ENCODE data around the gene PICALM. TPM values are rescaled to one million over a fixed set of nuclear protein-coding genes. Genes with fewer than 3 reads are reported as not detected.

PICALM gene
- total and polyA plus RNA-seq, 2 of the 8 experiments (the other 6 are each of a cell fraction or from before 2014, with no cell fraction given): 69.4 to 71.3 TPM

DNA sequence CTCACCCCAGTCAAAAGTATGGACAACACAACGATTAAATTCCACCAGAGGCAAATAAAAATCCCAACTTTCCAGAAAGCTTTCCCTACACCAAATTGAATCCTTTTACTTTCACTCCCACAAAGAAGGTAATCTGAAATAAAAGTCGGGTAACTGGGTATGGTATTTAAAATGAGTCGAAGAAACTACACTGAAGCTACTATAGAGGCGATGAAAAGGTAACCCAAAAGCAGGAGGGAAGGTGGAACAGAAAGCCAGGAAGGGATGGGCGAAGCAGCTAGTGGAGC lies 1.1 kb downstream of the PICALM start:
- WGBS, 2 experiments (ENCODE audit: extremely low coverage in 1 of 2, insufficient coverage in 1 of 2, insufficient read length in 1 of 2, insufficient replicate concordance in 2 of 2, low coverage in 1 of 2, low lambda C conversion rate in 2 of 2, missing lambda C conversion rate in 1 of 2): 0% methylated on average over 4 of the region's 5 CpGs; no CpG with 5 or more reads in 1 of the 2 experiments
- POLR2A ChIA-PET (ENCODE audit: partially characterized antibody): interaction anchor here (0.9 to 1.6 kb wide), 4 partner anchors 14 to 129 kb away, joined by 3 to 7 read pairs (median 4); no protein-coding TSS in a partner anchor
- H4K20me1 ChIP-seq (replicated peaks in 1 of 2; ENCODE audit: control insufficient read depth in 1 of 2, insufficient read depth in 2 of 2, low read length in 2 of 2): peaks cover 1 to 2% of the 10 kb centered on the region in 2 experiments
- no peak overlapping the region for H2BK12ac ChIP-seq (ENCODE audit: low read depth, low read length)
- H3K79me2 ChIP-seq (ENCODE audit: control insufficient read depth in 1 of 2, insufficient read depth in 2 of 2, low read length in 2 of 2): peaks cover 9 to 57% of the 10 kb centered on the region in 2 experiments
- H4K5ac ChIP-seq (ENCODE audit: insufficient read length, low read depth, low read length): no peak overlapping the region
- peaks cover 0 to 9% (median 2%) of the 10 kb centered on the region in 4 experiments; a peak in 6 of 7 replicates for H3K4me1 ChIP-seq (replicated peaks in 1 of 4; ENCODE audit: control insufficient read depth in 3 of 4, insufficient read depth in 4 of 4, low read length in 3 of 4)
- H3K27ac ChIP-seq (ENCODE audit: low read depth, low read length): peak overlapping the region; percentile 54; the same call in 1 of the 2 replicates
- peak overlapping the region; percentile 93 to 97 (median 96) for H3K4me3 ChIP-seq (ENCODE audit: extremely low read depth in 1 of 4, insufficient read depth in 2 of 4, low read depth in 3 of 4, low read length in 4 of 4)
- H2BK5ac ChIP-seq (ENCODE audit: low read depth, low read length): peak overlapping the region; percentile 88
- FAIRE-seq: no peak
- H4K8ac ChIP-seq (ENCODE audit: extremely low read depth, insufficient read depth, low read length): no peak overlapping the region
- H3K23me2 ChIP-seq (ENCODE audit: low read depth, low read length): peaks cover 5% of the 10 kb centered on the region; the same call in 1 of the 2 replicates
- no peak overlapping the region for H3K4ac ChIP-seq (replicated peaks; ENCODE audit: insufficient read length, low read depth, low read length)
- H3K36me3 ChIP-seq (ENCODE audit: control insufficient read depth in 2 of 4, insufficient read depth in 4 of 4, low read length in 3 of 4): no peaks in the 10 kb centered on the region
- H2AFZ ChIP-seq (ENCODE audit: low read length): 0 out of 2 replicates have a peak overlapping the region, but pooled peaks have one; percentile 10
- peak overlapping the region; percentile 81 to 84 for H3K4me2 ChIP-seq (ENCODE audit: insufficient read depth in 1 of 2, low read depth in 2 of 2, low read length in 2 of 2)
- H4K91ac ChIP-seq (replicated peaks; ENCODE audit: insufficient read length, low read length): no peak overlapping the region
- H2BK120ac ChIP-seq (replicated peaks; ENCODE audit: low read depth, low read length): no peak overlapping the region
- no peak overlapping the region for H2BK15ac ChIP-seq (ENCODE audit: low read length)
- H3K27me3 ChIP-seq (replicated peaks in 1 of 4; ENCODE audit: control insufficient read depth in 3 of 4, extremely low read depth in 1 of 4, insufficient read depth in 3 of 4, low read length in 3 of 4): no peaks in the 10 kb centered on the region
- H3K56ac ChIP-seq (replicated peaks; ENCODE audit: insufficient read length, low read depth, low read length): no peak overlapping the region
- peak overlapping the region in 3 of 4 experiments; percentile 68 to 95 (median 82); a peak in 6 of 7 replicates for H3K9ac ChIP-seq (replicated peaks in 1 of 4; ENCODE audit: extremely low read depth in 1 of 4, low read depth in 3 of 4, low read length in 3 of 4)
- no peak overlapping the region for H2BK20ac ChIP-seq (ENCODE audit: low read length)
- H3K9me3 ChIP-seq (ENCODE audit: insufficient read depth in 2 of 2, low read depth in 1 of 2, low read length in 1 of 2): no peaks in the 10 kb centered on the region
- CTCF ChIA-PET (ENCODE audit: partially characterized antibody): interaction anchor here (0.6 to 2.0 kb wide), 5 partner anchors 12 to 223 kb away, joined by 3 to 6 read pairs (median 3); no protein-coding TSS in a partner anchor
- no peak overlapping the region for H3K14ac ChIP-seq (ENCODE audit: insufficient read length)
- no peak for DNase-seq (ENCODE audit: low read depth in 1 of 2, low spot score in 2 of 2)
- 0 out of 2 replicates have a peak overlapping the region, but pooled peaks have one; percentile 39 for H3K18ac ChIP-seq (ENCODE audit: extremely low read depth, low read length)
- H3K79me1 ChIP-seq (ENCODE audit: low read depth, low read length): no peaks in the 10 kb centered on the region
- H3K23ac ChIP-seq (ENCODE audit: insufficient read length): no peak overlapping the region
- no peak overlapping the region for H2AK5ac ChIP-seq (ENCODE audit: low read depth, low read length)
- TF ChIP-seq EGR1 (IDR thresholded peaks at IDR 0.05; ENCODE audit: borderline replicate concordance, low read depth, low read length) (no peak), CREB1 (IDR thresholded peaks at IDR 0.05) (no peak), SP2 (IDR thresholded peaks at IDR 0.05; ENCODE audit: low read length) (no peak), TAF7 (optimal IDR thresholded peaks at IDR 0.05; ENCODE audit: borderline replicate concordance, low read depth, low read length) (no peak), POLR2A (IDR thresholded peaks at IDR 0.05; ENCODE audit: control extremely low read depth in 1 of 2, low read depth in 2 of 2, low read length in 2 of 2) (no peak), MAFK (IDR thresholded peaks at IDR 0.05; ENCODE audit: low read depth, low read length) (no peak), RXRA (IDR thresholded peaks at IDR 0.05; ENCODE audit: insufficient read depth, low read depth, low read length) (no peak), SAP30 (IDR thresholded peaks at IDR 0.05; ENCODE audit: insufficient read depth, insufficient replicate concordance, low read length) (no peak), PHF8 (conservative IDR thresholded peaks at IDR 0.05; ENCODE audit: low read depth, low read length) (no peak), TAF1 (IDR thresholded peaks at IDR 0.05; ENCODE audit: low read depth, low read length) (no peak), JUND (IDR thresholded peaks at IDR 0.05; ENCODE audit: low read length) (no peak), SRF (IDR thresholded peaks at IDR 0.05; ENCODE audit: low read depth, low read length) (no peak)
- TF ChIP-seq, protein P1, sequence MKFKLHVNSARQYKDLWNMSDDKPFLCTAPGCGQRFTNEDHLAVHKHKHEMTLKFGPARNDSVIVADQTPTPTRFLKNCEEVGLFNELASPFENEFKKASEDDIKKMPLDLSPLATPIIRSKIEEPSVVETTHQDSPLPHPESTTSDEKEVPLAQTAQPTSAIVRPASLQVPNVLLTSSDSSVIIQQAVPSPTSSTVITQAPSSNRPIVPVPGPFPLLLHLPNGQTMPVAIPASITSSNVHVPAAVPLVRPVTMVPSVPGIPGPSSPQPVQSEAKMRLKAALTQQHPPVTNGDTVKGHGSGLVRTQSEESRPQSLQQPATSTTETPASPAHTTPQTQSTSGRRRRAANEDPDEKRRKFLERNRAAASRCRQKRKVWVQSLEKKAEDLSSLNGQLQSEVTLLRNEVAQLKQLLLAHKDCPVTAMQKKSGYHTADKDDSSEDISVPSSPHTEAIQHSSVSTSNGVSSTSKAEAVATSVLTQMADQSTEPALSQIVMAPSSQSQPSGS (IDR thresholded peaks at IDR 0.05; ENCODE audit: low read length): no peak

All from H1 (cell line).